RWPE1 (cell line): ENCODE results near the gene ATXN7L3.

Experiments used
- CTCF ChIA-PET: fragments of 350-600 bp; sonication (Branson Sonifier 250); formaldehyde crosslinking; extraction: SDS; loops from one replicate; lab custom pipeline; 2021; lab: Yijun Ruan, JAX
- POLR2A ChIA-PET: fragments of 400-600 bp; formaldehyde crosslinking; extraction: SDS; loops from one replicate; lab custom pipeline; 2020; ENCODE audit warnings: antibody characterized with exemption; ENCODE audit not compliant: low non-redundant PET; lab: Yijun Ruan, JAX
- DNase-seq: peaks from one replicate; pipeline ENCODE4 v3.0.0; 2012; ENCODE audit warnings: low spot score
- H3K27ac ChIP-seq: fragments of 450-650 bp; 2 replicates; pipeline ENCODE4 v1.5.1; 2017
- CTCF ChIP-seq: fragments of 450-650 bp; conservative IDR thresholded peaks from 2 replicates; pipeline ENCODE4 v1.5.1; 2017; ENCODE audit warnings: low read depth, mild to moderate bottlenecking

Gene ATXN7L3

GRCh38 chr17:44219108-44219615 lies 19.5 kb upstream of the ATXN7L3 start:
- peak overlapping the region; percentile 99 for H3K27ac ChIP-seq
- no peak; the same call in 1 of the 2 replicates for TF ChIP-seq CTCF
- ChIA-PET CTCF (interaction anchor here (0.6 to 1.1 kb wide), 5 partner anchors 9 to 112 kb away, joined by 3 to 5 read pairs (median 3); partner anchors contain the start of gene SLC25A39), POLR2A (no interaction called here)
- peak; percentile 72 for DNase-seq

- POLR2A ChIA-PET: interaction anchor here (0.5 to 0.7 kb wide), 6 partner anchors 20 to 107 kb away, joined by 3 to 4 read pairs (median 3); no protein-coding TSS in a partner anchor
- CTCF ChIA-PET: interaction anchor here (0.6 to 1.1 kb wide), 4 partner anchors 12 to 127 kb away, joined by 3 to 5 read pairs (median 4); partner anchors contain the start of genes GRN and SLC25A39
- H3K27ac ChIP-seq: peak overlapping the region; percentile 99
- peak; percentile 88 for DNase-seq
- peak; percentile 84 for TF ChIP-seq CTCF
Measured at GRCh38 chr17:44218344-44219107, 18.8 kb upstream of the ATXN7L3 start.

- DNase-seq: no peak
- TF ChIP-seq CTCF: no peak
- POLR2A ChIA-PET: interaction anchor here (0.5 to 1.3 kb wide), 7 partner anchors 19 to 108 kb away, joined by 3 to 4 read pairs (median 3); partner anchors contain the start of gene SLC25A39
- CTCF ChIA-PET: interaction anchor here (1.0 kb wide), 2 partner anchors 103 to 128 kb away, joined by 3 to 4 read pairs; partner anchors contain the start of gene GRN
- H3K27ac ChIP-seq: peak overlapping the region; percentile 99
Measured at GRCh38 chr17:44217738-44218343, 18.2 kb upstream of the ATXN7L3 start.

- no peak for DNase-seq
- H3K27ac ChIP-seq: peak overlapping the region; percentile 14; the same call in 1 of the 2 replicates
- no peak for TF ChIP-seq CTCF
- ChIA-PET POLR2A (interaction anchor here (1.3 kb wide), 1 partner anchor 108 kb away, joined by 3 read pairs; the partner anchor contains the start of gene SLC25A39), CTCF (interaction anchor here (0.6 to 1.2 kb wide), 3 partner anchors 11 to 134 kb away, joined by 3 to 10 read pairs (median 6); no protein-coding TSS in a partner anchor)
Measured at GRCh38 chr17:44216694-44217093, 17.0 kb upstream of the ATXN7L3 start.

GRCh38 chr17:44216173-44216572 lies 16.5 kb upstream of the ATXN7L3 start:
- ChIA-PET POLR2A (no interaction called here), CTCF (interaction anchor here (0.5 to 1.2 kb wide), 4 partner anchors 10 to 187 kb away, joined by 3 to 6 read pairs (median 3); no protein-coding TSS in a partner anchor)
- peak overlapping the region; percentile 14; the same call in 1 of the 2 replicates for H3K27ac ChIP-seq
- no peak for TF ChIP-seq CTCF
- DNase-seq: no peak

- POLR2A ChIA-PET: no interaction called here
- TF ChIP-seq CTCF: no peak
- CTCF ChIA-PET: interaction anchor here (1.1 kb wide), 1 partner anchor 131 kb away, joined by 3 read pairs; no protein-coding TSS in a partner anchor
- DNase-seq: no peak
- peak overlapping the region; percentile 79 for H3K27ac ChIP-seq
Measured at GRCh38 chr17:44214896-44215295, 15.2 kb upstream of the ATXN7L3 start.
